GM19324 (cell line): ENCODE measurements around the gene PLEKHF1.

ENCODE experiments used
- ATAC-seq: cut with Tn5 transposase; IDR thresholded peaks from one replicate; pipeline ENCODE4 v1.9.1; 2021; ENCODE audit warnings: mild to moderate bottlenecking, moderate library complexity; ENCODE audit not compliant: unreplicated experiment, low FRiP score

Gene PLEKHF1

DNA sequence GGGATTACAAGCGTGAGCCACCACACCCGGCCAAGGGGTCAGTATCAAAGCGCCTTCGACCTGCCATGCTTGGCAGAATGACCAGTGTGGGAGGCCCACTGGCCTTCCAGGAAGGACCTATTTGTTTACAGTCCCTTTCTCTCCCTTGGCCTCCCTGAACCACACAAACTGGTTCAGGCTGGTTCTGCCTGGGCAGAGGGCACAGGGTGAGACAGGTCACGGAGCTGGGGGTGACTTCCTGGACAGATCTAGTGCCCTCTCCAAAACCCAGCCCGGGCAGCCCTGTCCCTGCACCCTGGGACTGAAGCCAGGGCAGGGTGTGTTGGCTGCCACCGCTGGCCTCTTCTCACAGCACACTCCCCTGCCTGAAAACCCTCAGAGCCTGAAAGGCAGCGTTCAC is 11.3 kb downstream of the PLEKHF1 start:
- ATAC-seq = no peak

DNA sequence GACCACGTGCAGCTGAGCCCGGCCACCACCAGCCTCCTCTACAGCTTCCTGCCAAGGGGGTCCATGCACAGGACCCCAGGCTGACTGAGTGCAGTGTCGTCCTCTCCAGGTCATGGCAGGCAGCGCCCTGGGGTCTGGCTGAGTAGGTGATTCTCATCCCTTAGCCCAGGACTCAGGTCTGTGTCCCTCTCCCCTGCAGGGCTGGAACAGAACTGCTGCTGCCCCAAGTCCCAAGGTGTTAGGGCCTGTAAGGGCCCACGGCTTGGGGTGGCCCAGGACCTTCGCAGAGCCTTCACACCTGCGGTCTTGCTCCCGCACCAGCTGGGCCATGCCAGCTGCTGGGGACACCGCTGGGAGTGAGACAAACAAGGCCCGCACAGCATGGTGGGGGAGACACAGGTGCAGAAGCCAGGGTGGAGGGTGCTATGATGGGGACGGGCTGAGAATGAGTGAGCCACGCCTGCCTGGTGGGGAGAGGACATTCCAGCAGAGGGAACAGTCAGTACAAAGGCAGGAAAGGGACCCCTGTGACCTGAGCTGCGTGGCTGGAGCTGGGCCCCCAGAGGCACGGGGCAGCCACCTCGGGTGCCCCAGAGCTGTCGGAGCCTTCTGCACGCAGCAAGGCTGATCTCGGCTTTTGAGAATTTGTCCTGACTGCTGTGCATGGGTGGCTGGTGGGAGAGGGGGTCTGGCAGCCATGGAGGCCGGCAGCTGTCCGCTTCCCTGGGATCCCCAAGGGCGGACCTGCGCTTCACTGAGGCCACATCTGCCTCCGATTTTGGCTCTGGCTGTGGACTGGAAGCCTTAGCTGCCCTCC is 11.9 kb downstream of the PLEKHF1 start:
- no peak for ATAC-seq

DNA sequence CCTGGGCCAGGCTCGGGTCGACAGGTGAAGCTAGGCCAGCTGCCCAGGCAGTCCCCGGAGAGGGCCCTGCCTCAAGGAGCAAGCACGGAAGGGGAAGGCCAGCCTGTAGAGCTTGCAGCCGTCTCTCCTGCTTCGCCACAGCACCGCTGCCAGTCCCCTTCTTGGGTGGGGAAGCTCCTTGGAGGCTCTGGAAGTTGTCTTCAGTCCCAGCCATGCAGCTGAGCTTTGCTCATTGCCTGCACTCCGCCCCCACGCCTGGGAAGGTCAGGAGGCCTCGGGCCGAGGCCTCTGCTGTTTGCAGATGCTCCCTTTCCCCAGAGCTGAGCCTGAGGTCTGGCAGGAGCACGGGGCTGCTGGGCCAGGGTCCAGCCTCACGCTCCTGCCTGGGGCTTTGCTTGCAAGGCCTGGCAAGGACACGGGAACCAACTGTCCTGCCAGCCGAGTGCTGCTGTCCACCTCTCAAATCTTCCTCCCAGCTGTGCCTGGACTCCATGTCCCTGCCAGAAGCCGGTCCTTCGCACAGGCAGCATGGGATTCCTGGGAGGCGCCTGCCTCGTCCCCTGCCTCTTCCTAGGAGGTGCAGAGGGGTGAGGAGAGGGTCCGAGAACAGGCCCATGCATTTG is 13.3 kb downstream of the PLEKHF1 start:
- ATAC-seq = no peak

DNA sequence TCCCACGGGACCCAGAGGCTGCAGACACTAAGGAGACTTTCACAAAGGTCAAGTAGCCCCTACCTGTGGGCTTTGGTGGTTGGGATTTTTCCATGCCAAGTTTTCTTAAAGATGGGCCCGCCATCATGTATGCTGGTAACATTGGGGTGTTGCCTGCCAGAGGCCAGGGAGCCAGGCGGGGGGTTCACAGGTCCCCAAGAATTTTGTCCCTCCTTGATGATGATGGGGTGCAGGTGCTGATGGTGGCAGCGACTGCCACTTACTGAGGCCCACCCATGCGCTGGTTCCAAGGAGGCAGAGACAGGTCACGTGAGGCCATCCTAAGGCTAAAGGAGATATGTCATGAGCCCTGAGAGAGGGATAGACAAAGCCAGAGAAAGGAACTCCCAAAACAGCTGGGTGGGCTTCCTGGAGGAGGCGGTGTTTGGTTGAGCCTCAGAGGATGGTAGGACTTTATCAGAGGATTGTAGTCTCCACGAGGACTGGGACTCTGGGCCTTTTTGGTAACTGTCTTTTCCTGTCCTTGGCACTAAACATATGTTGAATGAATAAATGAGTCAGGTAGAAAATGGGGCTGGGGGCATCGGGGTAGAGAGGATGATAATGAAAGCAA is 14.4 kb downstream of the PLEKHF1 start:
- no peak for ATAC-seq

DNA sequence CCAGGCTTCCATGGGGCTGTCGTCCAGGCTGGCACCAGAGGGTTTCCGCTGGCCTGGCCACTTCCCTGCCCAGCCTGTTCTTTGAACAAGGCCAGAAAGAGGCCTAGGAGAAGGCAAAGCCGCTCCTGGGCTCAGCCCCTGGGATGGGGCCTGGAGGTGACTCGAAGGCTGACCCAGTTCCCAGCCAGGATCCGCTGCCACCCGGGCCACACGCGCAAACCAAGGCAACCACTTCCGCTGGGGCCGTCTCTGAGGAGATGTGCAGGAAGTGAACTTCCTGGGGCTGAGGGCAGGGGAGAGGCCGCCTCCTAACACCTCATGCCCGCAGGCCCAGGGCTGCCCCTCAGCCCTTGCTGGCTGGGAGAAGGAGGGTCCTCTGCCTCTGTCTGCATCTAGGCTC is 15.2 kb downstream of the PLEKHF1 start:
- ATAC-seq = peak; percentile 68

DNA sequence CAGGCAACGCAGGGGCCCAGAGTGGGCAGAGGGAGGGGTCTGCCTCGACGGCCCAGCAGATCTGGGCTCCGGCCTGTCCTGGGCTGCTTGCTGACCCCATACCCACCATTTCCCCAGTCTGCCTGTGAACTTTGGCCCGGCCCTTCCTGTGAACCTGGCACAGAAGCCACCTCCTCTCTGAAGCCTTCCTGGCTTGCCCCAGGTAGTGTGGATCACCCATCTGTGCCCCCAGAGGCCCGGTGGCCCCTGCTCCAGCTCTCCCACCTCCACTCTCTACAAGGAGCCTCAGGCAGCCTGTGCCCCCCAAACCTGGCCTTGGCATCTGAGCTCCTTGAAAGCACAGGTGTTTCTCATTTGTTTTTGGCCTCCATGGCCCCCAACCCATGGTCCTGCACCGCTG is 15.7 kb downstream of the PLEKHF1 start:
- ATAC-seq = no peak

DNA sequence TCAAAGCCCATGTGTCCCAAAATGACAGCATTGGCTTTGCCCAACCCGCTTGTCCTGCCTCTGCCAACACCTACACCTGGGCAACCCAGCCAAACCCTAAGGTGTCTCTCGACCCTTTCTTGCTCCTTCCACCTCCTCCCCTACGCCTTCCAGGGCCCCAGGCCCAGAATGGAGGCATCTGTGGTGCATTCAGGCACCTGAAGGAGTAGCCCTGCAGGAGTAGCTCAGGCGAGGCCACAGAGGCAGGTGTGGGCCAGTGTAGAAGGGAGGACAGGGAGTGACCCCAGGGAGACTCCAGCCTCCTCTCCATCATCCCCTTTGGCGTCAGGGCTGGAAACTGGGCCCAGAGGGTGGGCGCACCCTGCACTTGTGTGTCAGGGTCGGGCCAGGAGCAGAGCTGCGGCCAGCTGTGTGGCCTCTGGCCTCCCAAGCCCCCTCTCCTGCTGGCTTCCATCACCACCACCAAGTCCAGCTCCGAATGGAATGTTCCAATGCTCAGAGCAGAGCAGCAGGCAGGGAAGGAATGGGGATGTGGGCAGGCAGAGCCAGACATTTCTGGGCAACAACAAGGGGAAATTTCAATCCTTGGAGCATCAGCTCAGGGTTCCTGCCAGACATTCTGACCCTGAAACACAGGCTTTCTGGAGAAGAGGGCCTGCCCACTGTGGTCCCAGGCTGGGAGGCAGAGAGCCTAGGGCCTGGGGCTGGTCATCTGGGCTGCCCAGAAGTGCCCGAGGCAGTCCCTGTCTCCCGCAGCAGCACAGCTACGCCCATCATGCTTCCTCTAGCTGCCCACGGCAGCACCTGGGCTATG is 16.4 kb downstream of the PLEKHF1 start:
- no peak for ATAC-seq

DNA sequence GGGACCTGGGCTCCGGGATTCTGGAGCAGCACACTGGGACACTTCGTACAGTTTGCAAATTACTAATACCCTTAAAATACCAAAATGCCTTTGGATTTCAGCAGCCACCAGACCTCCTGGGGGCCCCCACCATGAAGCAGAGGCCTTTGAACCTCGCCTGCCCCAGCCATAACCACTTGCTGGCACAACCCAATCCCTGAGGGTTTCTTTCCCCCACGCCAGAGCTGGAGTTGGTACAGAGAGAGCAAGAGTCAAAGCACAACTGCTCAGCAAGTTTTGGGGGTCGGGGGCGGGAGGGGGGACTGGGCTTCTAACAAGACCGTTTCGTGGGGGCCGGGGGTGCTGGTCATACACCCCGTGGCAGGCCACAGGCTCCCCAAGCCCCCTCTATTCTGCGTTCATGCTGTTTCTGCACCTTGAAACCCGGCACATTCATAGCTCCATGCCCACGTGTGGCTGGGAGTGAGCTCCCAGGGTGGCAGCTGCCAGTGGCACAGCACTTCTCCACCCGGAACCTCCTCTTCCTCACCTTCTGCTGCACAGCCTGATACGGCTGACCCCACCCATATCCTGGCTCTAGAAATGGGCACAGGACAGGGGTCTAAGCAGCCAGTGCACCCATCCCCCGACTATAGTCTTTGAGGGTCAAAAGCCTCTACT is 17.1 kb downstream of the PLEKHF1 start:
- ATAC-seq = no peak

DNA sequence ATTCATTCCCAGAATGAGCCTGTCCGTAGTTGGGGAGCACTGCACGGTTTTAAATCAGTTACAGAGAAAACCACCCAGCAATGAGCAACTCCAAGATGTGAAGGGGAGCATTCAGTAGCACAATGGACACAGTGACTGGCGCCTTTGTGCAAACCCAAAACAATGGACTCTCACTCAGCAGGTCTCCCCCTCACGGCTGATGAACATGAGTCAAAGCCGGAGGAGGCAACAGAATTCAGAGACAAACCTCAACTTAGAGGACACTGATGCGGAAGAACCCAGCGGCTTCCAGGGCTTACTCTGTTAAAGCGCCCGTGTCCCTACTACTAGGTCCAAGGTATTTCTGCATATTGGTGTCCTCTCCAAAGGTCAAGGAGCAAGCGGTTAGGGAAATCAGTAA is 17.7 kb downstream of the PLEKHF1 start:
- ATAC-seq = no peak

DNA sequence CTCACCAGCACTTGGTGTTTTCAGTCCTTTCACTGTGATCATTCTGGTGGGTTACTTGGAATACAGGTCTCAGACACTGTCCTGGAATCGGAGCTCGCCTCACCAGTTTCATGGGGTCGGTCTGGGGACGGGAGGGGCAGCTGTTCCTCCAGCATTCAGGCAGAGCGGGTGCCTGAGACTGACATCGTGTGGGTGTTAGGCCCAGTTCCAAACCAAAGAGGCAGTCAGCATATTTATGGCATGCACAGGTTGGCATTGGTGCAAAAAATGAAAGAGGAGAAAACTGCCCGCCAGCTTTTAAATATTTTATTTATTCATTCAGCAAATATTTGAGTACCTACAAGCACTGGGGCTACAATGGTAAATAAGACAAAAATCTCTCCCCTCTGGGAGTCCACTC is 20.1 kb downstream of the PLEKHF1 start:
- no peak for ATAC-seq

DNA sequence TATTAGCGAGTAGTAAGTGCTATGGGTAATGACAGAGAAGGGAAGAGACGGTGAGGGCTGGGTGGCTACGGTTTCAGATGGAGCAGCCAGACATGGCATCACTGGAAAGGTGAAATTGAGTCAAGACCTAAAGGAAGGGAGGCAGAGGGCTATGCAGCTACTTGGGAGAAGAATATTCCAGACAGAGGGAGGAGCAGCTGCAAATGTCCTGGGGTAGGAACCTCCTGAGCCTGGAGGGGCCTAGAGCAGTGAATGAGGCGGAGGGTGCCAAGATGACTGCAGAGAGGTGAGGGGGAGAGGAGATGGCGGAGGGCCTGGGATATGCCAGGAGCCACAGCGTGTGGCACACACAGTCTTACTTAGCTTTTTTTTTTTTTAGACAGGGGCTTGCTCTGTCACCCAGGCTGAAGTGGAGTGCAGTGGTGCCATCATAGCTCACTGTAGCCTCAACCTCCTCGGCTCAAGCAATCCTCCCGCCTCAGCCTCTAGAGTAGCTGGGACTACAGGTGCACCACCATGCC is 21.1 kb downstream of the PLEKHF1 start:
- ATAC-seq = no peak

DNA sequence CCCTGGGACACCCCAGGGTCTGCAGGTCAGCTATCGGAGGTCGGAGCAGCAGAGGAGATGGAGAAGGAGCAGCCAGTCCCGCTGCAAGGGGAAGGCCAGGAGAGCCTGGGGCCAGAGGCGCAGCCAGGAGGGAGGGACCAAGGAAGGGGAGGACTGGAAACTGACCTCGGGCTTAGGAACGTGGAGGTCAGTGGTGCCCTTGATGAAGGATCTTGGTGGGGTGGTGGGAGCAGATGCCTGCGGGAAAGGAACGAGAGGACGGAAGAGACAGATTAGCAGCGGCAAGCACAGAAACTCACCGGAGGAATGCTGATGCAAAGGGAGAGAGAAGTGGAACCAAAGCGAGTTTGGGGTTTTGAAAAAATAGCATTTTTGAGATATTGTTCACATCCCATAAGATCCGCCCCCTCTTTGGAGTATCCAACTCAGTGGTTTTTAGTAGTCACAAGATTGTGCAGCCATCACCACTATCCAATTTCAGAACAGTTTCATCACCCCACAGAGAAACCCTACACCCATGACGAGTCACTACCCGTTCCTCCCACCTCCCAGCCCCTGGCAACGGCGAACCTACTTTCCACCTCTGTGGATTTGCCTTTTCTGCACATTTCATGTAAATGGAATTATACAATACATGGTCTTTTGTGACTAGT is 22.1 kb downstream of the PLEKHF1 start:
- no peak for ATAC-seq

DNA sequence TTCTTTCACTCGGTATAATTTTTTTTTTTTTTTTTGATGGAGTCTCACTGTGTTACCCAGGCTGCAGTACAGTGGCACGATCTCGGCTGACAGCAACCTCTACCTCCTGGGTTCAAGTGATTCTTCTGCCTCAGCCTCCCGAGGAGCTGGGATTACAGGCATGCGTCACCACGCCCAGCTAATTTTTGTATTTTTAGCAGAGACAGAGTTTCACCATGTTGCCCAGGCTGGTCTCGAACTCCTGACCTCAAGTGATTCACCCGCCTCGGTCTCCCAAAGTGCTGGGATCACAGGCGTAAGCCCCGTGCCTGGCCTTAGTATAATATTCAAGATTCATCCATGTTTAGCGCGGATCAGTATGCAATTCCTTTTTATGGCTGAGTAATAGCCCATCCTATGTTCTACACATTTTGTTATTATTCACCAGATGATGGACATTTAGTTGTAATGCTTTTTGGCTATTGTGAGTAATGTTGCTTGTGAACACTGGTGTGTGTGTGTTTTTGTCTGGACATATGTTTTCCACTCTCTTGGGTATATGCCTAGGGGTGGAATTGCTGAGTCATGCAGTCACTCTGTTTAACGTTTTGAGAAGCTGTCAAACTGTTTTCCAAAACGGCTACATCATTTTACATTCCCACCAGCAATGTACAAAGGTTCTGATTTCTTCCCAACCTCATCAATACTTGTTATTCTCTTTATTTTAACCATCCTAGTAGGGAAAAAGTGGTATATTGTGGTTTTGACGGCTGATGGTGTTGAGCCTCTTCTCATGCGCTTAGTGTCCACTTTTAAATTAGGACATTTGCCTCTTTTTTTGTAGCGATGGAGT is 22.9 kb downstream of the PLEKHF1 start:
- no peak for ATAC-seq

DNA sequence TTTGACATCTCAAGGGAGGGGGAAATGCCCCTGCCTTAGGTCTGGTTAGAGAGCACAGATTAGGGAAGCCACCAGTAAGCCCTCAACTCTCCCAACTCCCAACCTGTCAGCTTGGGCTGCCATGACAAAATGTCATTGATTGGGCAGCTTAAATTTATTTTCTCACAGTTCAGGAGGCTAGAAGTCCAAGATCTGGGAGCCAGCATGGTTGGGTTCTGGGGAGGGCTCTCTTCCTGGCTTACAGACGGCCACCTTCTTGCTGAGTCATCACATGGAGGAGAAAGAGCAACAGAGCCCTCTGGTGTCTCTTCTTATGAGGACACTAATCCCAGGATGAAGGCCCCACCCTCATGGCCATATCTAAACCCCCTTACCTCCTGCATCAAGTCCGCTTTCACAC is 25.6 kb downstream of the PLEKHF1 start:
- ATAC-seq = no peak

DNA sequence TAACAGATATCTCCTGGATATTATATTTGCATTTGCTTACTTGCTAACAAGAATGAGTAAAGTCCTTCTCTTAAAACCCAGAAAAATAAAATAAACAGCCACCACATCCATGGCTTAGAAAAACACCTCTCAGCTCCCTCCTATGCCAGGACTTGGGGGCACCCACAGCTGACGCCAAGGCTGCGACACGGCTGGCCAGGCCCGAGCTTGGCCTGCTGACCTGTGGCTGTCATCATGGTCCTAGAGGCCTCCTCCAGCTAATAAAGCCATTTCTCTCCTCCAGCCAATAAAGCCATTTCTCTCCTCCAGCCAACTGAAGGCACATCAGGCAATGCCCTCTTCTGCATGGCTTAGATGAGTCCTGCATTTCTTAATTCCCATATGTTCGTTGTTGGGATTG is 28.9 kb downstream of the PLEKHF1 start:
- no peak for ATAC-seq

DNA sequence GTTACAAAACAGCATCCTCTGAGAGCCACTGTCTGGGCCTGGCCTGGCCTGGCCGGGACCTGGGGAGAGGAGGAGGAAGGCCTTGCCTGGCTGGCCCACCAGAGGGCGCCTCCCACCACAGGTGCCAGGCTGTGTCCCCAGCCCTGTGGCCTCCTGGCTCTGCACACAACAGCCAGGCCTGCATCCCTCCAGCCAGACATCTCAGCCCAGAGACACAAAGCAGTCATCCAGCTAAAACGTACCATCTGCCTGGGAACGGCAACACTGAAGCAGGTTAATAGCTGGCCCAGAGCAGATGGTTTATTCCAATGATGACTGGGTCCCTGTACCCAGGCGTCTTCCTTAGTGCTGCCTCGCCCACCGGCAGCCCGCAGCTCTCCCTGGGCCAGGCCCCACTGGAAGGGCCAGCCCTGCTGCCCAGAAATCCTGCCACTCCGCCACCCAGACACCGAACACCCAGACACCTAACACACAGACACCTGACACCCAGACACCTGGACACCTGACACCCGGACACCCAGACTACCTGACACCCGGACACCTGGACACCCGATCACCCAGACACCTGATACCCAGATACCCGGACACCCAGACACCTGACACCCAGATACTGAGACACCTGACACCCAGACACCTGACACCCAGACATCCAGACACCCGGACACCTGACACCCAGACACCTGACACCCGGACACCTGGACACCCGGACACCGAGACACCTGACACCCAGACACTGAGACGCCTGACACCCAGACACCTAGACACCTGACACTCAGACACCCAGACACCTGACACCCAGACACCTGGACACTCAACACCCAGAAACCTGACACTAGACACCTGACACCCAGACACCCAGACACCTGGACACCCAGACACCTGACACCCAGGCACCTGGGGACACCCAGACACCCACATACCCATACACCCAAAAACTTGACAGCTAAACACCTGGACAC is 29.7 kb downstream of the PLEKHF1 start:
- peak; percentile 84 for ATAC-seq

DNA sequence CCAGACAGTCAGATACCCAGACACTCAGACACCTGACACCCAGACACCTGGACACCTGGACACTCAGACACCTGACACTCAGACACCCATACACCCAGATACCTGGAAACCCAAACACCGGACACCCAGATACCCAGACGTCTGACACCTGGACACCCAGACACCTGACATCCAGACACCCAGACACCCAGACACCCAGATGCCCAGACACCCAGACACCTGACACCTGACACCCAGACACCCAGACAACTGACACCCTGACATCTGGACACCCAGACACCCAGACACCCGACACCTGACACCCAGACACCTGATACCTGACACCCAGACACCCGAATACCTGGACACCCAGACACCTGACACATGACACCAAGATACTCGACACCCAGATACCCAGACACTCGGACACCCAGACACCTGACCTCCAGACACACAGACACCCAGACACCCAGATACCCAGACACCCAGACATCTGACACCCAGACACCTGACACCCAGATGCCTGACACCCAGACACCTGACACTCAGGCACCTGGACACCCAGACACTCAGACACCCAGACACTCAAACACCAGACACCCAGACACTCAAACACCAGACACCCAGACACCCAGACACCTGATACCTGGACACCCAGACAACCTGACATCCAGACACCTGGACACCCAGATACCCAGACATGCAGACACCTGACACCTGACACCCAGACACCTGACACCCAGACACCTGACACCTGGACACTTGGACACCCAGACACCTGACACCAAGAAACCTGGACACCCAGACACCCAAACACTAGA is 30.7 kb downstream of the PLEKHF1 start:
- ATAC-seq = no peak
